ACC112 (cell line): ENCODE data around the gene KCMF1.

Source experiments
- H2AFZ ChIP-seq: fragments of 200-600 bp; sonication (generic); one replicate; pipeline ENCODE4 v1.6.0; 2017; ENCODE audit warnings: antibody characterized with exemption, low read length; ENCODE audit not compliant: unreplicated experiment
- H3K27ac ChIP-seq: fragments of 200-600 bp; sonication (generic); 2 replicates; pipeline ENCODE4 v1.5.1; 2014; ENCODE audit warnings: low read depth, mild to moderate bottlenecking, antibody characterized with exemption, low read length, moderate library complexity
- H3K27me3 ChIP-seq: fragments of 200-600 bp; sonication (generic); 2 replicates; pipeline ENCODE4 v1.6.1; 2014; ENCODE audit warnings: mild to moderate bottlenecking, antibody characterized with exemption, low read length, moderate library complexity, mixed read lengths; ENCODE audit not compliant: insufficient read depth
- H3K36me3 ChIP-seq: fragments of 200-600 bp; sonication (generic); 2 replicates; pipeline ENCODE4 v1.6.1; 2016; ENCODE audit warnings: mild to moderate bottlenecking, antibody characterized with exemption, low read length, moderate library complexity, mixed read lengths; ENCODE audit not compliant: insufficient read depth
- H3K4me1 ChIP-seq: fragments of 200-600 bp; sonication (generic); one replicate; pipeline ENCODE4 v1.6.1; 2016; ENCODE audit warnings: low read length, mixed read lengths; ENCODE audit not compliant: insufficient read depth, unreplicated experiment, control insufficient read depth
- H3K4me3 ChIP-seq: fragments of 200-600 bp; sonication (generic); 2 replicates; pipeline ENCODE4 v1.5.1; 2014; ENCODE audit warnings: mild to moderate bottlenecking, low read depth, low read length
- H3K79me2 ChIP-seq: fragments of 200-600 bp; sonication (generic); one replicate; pipeline ENCODE4 v1.6.0; 2016; ENCODE audit warnings: low read length; ENCODE audit not compliant: control insufficient read depth, unreplicated experiment, insufficient read depth

Gene KCMF1

DNA sequence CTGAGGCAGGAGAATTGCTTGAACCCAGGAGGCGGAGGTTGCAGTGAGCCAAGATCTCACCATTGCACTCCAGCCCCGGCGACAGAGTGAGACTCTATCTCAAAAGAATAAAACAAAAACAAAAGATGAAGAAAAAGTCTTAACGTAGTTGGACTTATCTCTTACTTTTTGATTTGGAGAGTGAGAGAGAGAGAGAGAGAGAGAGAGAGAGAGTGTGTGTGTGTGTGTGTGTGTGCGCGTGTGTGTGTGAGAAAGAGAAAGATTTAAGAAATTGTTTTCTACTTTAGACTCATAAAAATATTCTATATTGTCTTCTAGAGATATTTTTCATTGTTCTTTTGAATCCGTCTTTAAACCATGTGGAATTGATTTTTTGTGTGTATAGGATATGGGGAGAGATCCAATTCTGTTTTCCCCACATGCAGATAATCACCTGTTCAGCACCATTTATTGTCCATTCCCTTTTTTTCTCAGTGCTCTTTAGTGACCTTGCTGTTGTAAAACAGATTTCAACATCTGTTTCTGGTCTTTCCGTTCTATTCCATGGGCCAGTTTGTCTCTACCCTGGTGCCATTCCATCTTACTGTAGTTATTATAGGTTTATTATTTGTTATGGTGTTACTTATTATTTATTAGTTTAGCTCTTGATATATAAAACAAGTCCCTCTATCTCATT is 53.5 kb downstream of the KCMF1 start:
- peaks cover 4% of the 10 kb centered on the region; the same call in 1 of the 2 replicates for H3K36me3 ChIP-seq
- H3K4me1 ChIP-seq = no peaks in the 10 kb centered on the region
- H3K79me2 ChIP-seq = peaks cover 66% of the 10 kb centered on the region
- no peak overlapping the region for H3K4me3 ChIP-seq
- H2AFZ ChIP-seq = no peak overlapping the region
- H3K27ac ChIP-seq = no peak overlapping the region
- H3K27me3 ChIP-seq = no peaks in the 10 kb centered on the region

DNA sequence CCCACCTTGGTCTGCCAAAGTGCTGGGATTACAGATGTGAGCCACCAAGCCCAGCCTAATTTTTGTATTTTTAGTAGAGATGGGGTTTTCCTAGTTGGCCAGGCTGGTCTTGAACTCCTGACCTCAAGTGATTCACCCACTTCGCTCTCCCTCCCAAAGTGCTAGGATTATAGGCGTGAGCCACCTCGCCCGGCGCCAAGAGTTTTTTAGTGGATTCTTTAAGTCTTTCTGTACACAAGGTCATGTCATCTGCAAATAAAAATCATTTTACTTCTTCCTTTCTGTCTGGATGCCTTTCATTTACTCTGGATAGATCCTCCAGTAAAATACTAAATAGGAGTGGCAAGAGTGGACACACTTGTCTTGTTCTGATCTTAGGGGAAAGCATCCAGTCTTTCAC is 61.7 kb downstream of the KCMF1 start:
- no peak overlapping the region for H3K27ac ChIP-seq
- H3K4me1 ChIP-seq = no peaks in the 10 kb centered on the region
- peaks cover 23% of the 10 kb centered on the region for H3K79me2 ChIP-seq
- no peaks in the 10 kb centered on the region for H3K27me3 ChIP-seq
- peaks cover 30% of the 10 kb centered on the region for H3K36me3 ChIP-seq
- H3K4me3 ChIP-seq = no peak overlapping the region
- no peak overlapping the region for H2AFZ ChIP-seq

DNA sequence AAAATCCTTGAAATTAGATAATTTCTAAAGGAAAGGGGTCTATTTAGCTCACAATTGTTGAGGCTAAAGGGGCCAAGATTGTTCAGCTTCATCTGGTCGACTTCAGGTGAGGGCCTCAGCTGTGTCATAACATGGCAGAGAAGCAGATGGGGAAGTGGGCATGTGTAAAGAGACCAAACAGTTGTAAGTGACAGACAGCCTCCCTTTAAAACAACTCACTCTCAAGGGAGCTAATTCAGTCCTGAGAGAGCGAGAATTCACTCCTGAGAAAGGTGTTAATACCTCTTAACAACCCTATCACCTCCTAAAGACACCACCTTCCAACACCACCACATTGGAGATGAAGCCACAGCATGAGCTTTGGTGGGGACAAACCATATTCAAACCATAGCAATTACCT is 62.4 kb downstream of the KCMF1 start:
- Histone ChIP-seq H3K4me1 (no peaks in the 10 kb centered on the region), H3K27me3 (no peaks in the 10 kb centered on the region), H2AFZ (no peak overlapping the region), H3K27ac (no peak overlapping the region), H3K4me3 (no peak overlapping the region), H3K36me3 (peaks cover 30% of the 10 kb centered on the region), H3K79me2 (peaks cover 23% of the 10 kb centered on the region)

GRCh38 chr2:85034158-85034557 is 63.2 kb downstream of the KCMF1 start:
- Histone ChIP-seq H3K27ac (no peak overlapping the region), H3K27me3 (no peaks in the 10 kb centered on the region), H2AFZ (no peak overlapping the region), H3K4me3 (no peak overlapping the region), H3K79me2 (peaks cover 21% of the 10 kb centered on the region), H3K36me3 (peaks cover 30% of the 10 kb centered on the region), H3K4me1 (no peaks in the 10 kb centered on the region)

DNA sequence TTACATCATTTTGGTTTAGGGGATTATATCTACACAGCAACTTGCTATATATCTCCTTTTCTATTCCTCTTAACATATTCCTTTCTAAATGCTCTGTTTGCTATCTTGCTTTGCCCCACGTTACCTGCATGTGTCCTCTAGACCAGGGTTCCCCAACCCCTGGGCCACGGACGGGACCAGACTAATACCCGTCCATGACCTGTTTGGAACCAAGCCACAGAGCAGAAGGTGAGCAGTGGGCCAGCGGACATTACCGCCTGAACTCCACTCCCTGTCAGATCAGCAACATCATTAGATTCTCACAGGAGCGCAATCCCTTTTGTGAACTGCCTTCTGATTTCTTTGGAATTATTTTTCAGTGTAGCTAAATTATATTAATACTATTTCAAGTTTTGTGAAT is 66.7 kb downstream of the KCMF1 start:
- Histone ChIP-seq H2AFZ (no peak overlapping the region), H3K27ac (no peak overlapping the region), H3K79me2 (peaks cover 12% of the 10 kb centered on the region), H3K36me3 (peaks cover 7% of the 10 kb centered on the region; the same call in 1 of the 2 replicates), H3K4me1 (peaks cover 14% of the 10 kb centered on the region), H3K27me3 (no peaks in the 10 kb centered on the region), H3K4me3 (no peak overlapping the region)

GRCh38 chr2:85042330-85042729 is 71.4 kb downstream of the KCMF1 start:
- Histone ChIP-seq H3K27ac (peak overlapping the region; percentile 33), H3K4me1 (peaks cover 18% of the 10 kb centered on the region), H2AFZ (no peak overlapping the region), H3K4me3 (no peak overlapping the region), H3K27me3 (no peaks in the 10 kb centered on the region), H3K79me2 (peaks cover 2% of the 10 kb centered on the region), H3K36me3 (peaks cover 25% of the 10 kb centered on the region)

- H3K4me1 ChIP-seq = peaks cover 10% of the 10 kb centered on the region
- no peak overlapping the region for H3K27ac ChIP-seq
- H3K4me3 ChIP-seq = no peak overlapping the region
- H3K36me3 ChIP-seq = peaks cover 26% of the 10 kb centered on the region
- no peaks in the 10 kb centered on the region for H3K79me2 ChIP-seq
- no peaks in the 10 kb centered on the region for H3K27me3 ChIP-seq
- no peak overlapping the region for H2AFZ ChIP-seq
Measured at GRCh38 chr2:85048534-85048933, 77.6 kb downstream of the KCMF1 start.

GRCh38 chr2:85049236-85049635 is 78.3 kb downstream of the KCMF1 start:
- Histone ChIP-seq H3K27ac (no peak overlapping the region), H2AFZ (no peak overlapping the region), H3K27me3 (no peaks in the 10 kb centered on the region), H3K36me3 (peaks cover 22% of the 10 kb centered on the region), H3K4me1 (peaks cover 17% of the 10 kb centered on the region), H3K79me2 (no peaks in the 10 kb centered on the region), H3K4me3 (no peak overlapping the region)

- Histone ChIP-seq H3K4me1 (peaks cover 18% of the 10 kb centered on the region), H3K79me2 (no peaks in the 10 kb centered on the region), H2AFZ (no peak overlapping the region), H3K27me3 (no peaks in the 10 kb centered on the region), H3K36me3 (peaks cover 6% of the 10 kb centered on the region), H3K27ac (no peak overlapping the region), H3K4me3 (no peak overlapping the region)
Measured at GRCh38 chr2:85053802-85054201, 82.8 kb downstream of the KCMF1 start.

DNA sequence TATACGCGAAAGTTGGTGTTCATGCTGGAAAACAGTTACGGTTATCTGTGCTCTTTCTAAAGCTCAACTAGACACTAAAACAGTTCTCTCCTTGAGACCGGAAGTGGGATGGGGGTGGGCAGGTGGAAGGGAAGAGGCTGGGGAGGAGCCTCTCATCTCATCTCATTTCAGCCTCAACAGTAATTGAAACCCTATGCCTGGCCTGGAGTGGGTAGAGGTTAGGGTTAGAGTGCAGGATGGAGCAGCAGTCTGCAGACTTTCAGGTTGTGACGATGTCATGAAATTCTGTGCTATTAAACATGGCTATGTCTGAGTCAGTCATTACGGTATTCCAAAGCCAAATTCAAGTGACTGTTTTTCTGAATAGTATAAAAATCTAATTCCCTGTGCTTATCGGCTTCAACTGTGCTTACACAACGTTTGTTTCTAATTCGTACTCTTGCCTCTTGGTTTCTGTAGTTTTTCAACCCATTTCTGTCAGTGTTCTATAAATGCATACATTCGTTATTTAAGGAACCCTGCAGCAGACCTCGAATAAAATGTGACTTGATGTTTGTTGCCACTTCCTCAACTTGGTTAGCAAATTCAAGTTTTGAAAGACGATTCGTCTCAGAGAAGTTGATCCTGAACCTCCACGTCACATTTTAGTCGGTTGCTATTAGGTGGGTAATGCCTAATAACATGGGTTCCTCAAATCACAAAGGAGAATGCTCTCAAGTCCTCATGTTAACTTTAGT is 86.4 kb downstream of the KCMF1 start:
- Histone ChIP-seq H3K4me3 (no peak overlapping the region), H3K4me1 (peaks cover 18% of the 10 kb centered on the region), H2AFZ (no peak overlapping the region), H3K36me3 (no peaks in the 10 kb centered on the region; the same call in 1 of the 2 replicates), H3K27ac (no peak overlapping the region), H3K79me2 (no peaks in the 10 kb centered on the region), H3K27me3 (peaks cover 11% of the 10 kb centered on the region)

DNA sequence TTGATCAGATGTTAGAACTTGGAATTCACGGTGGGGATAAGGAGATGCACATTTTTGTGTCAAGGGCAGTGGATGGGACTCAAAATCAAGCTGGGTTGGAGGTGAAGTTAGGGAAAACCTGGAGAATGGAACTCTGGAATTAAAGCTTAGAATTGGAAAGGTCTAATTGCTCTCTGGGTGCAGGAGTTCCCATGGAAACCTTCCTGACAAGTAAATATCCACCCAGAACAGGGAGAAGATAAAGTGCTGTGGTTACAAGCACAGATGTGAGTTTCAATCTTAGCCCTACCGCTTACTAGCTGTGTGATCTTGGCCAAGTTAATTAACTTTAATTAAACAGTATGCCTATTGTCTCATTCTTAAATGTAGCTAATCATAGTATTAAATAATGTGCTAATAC is 90.9 kb downstream of the KCMF1 start:
- H3K4me1 ChIP-seq = no peaks in the 10 kb centered on the region
- no peaks in the 10 kb centered on the region for H3K79me2 ChIP-seq
- H3K36me3 ChIP-seq = no peaks in the 10 kb centered on the region
- no peak overlapping the region for H3K27ac ChIP-seq
- no peak overlapping the region for H3K4me3 ChIP-seq
- H2AFZ ChIP-seq = no peak overlapping the region
- H3K27me3 ChIP-seq = peaks cover 23% of the 10 kb centered on the region
